ENCODE data around the gene ASCC2. TPM values are rescaled to one million over a fixed set of nuclear protein-coding genes. Genes with fewer than 3 reads are reported as not detected.

ASCC2 gene
- total and polyA plus RNA-seq, 2 experiments from 2014 or later, result 30.5 to 31.3 TPM

DNA sequence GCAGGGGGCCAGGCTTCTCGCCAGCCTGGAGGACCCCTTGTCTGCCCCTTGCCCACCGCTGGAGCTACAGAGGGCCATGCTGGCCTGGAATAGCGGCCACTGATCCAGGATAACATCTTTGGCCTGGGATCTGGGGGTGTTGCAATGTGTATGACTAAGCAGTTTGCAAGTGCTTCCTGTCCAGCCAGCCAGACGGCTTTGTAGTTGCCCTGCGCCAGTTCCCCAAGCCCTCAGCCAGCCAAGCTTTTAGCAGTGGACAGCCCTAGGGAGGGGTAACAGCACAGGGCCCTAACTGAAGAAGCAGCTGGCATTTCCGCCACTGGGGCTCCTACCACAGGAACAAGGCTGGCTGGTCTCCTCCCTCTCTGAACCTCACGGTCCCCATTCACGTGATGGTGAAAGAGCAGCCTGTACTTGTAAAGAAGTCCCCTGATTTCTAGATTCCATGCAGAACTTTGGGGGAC is 38.8 kb downstream of the ASCC2 start:
- H3K36me3 Mint-ChIP-seq (ENCODE audit: low read depth), result peaks cover 14% of the 10 kb centered on the region
- Histone ChIP-seq H3K27me3 (ENCODE audit: insufficient read depth) (no peaks in the 10 kb centered on the region), H2AFZ (no peak overlapping the region), H3F3A (replicated peaks; ENCODE audit: low read depth) (no peaks in the 10 kb centered on the region), H3K4me3 (no peak overlapping the region), H3K4me2 (no peak overlapping the region), H4K20me1 (replicated peaks; ENCODE audit: insufficient read depth) (no peaks in the 10 kb centered on the region), H3K36me3 (ENCODE audit: insufficient read depth) (no peaks in the 10 kb centered on the region; the same call in none of the 2 replicates), H3K9me2 (ENCODE audit: insufficient read depth) (no peaks in the 10 kb centered on the region), H3K27ac (ENCODE audit: low read depth) (no peak overlapping the region), H3K79me2 (replicated peaks; ENCODE audit: insufficient read depth) (no peaks in the 10 kb centered on the region), H3K4me1 (ENCODE audit: insufficient read depth) (no peaks in the 10 kb centered on the region; the same call in 1 of the 2 replicates)
- no peak for TF ChIP-seq ZNF114 (CRISPR knock-in tag; IDR thresholded peaks at IDR 0.05)
- TF ChIP-seq STAT1 (IDR thresholded peaks at IDR 0.05; ENCODE audit: unreplicated experiment), result no peak
- no peak for TF ChIP-seq EZH2phosphoT487 (IDR thresholded peaks at IDR 0.05; ENCODE audit: unreplicated experiment)
- TF ChIP-seq, protein P1, sequence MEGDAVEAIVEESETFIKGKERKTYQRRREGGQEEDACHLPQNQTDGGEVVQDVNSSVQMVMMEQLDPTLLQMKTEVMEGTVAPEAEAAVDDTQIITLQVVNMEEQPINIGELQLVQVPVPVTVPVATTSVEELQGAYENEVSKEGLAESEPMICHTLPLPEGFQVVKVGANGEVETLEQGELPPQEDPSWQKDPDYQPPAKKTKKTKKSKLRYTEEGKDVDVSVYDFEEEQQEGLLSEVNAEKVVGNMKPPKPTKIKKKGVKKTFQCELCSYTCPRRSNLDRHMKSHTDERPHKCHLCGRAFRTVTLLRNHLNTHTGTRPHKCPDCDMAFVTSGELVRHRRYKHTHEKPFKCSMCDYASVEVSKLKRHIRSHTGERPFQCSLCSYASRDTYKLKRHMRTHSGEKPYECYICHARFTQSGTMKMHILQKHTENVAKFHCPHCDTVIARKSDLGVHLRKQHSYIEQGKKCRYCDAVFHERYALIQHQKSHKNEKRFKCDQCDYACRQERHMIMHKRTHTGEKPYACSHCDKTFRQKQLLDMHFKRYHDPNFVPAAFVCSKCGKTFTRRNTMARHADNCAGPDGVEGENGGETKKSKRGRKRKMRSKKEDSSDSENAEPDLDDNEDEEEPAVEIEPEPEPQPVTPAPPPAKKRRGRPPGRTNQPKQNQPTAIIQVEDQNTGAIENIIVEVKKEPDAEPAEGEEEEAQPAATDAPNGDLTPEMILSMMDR (conservative IDR thresholded peaks at IDR 0.05; ENCODE audit: low read depth in 2 of 2), result no peak
- TF ChIP-seq EZH2 (IDR thresholded peaks at IDR 0.05; ENCODE audit: low read depth, unreplicated experiment), result no peak
- TF ChIP-seq, protein P2, sequence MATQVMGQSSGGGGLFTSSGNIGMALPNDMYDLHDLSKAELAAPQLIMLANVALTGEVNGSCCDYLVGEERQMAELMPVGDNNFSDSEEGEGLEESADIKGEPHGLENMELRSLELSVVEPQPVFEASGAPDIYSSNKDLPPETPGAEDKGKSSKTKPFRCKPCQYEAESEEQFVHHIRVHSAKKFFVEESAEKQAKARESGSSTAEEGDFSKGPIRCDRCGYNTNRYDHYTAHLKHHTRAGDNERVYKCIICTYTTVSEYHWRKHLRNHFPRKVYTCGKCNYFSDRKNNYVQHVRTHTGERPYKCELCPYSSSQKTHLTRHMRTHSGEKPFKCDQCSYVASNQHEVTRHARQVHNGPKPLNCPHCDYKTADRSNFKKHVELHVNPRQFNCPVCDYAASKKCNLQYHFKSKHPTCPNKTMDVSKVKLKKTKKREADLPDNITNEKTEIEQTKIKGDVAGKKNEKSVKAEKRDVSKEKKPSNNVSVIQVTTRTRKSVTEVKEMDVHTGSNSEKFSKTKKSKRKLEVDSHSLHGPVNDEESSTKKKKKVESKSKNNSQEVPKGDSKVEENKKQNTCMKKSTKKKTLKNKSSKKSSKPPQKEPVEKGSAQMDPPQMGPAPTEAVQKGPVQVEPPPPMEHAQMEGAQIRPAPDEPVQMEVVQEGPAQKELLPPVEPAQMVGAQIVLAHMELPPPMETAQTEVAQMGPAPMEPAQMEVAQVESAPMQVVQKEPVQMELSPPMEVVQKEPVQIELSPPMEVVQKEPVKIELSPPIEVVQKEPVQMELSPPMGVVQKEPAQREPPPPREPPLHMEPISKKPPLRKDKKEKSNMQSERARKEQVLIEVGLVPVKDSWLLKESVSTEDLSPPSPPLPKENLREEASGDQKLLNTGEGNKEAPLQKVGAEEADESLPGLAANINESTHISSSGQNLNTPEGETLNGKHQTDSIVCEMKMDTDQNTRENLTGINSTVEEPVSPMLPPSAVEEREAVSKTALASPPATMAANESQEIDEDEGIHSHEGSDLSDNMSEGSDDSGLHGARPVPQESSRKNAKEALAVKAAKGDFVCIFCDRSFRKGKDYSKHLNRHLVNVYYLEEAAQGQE (IDR thresholded peaks at IDR 0.05; ENCODE audit: unreplicated experiment), result no peak
- TF ChIP-seq, protein P3, sequence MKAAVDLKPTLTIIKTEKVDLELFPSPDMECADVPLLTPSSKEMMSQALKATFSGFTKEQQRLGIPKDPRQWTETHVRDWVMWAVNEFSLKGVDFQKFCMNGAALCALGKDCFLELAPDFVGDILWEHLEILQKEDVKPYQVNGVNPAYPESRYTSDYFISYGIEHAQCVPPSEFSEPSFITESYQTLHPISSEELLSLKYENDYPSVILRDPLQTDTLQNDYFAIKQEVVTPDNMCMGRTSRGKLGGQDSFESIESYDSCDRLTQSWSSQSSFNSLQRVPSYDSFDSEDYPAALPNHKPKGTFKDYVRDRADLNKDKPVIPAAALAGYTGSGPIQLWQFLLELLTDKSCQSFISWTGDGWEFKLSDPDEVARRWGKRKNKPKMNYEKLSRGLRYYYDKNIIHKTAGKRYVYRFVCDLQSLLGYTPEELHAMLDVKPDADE (IDR thresholded peaks at IDR 0.05), result no peak
- no peak for TF ChIP-seq JUNB (IDR thresholded peaks at IDR 0.05; ENCODE audit: unreplicated experiment)
- no peak for TF ChIP-seq NANOG (IDR thresholded peaks at IDR 0.05; ENCODE audit: borderline replicate concordance)
- TF ChIP-seq ZNF331 (CRISPR knock-in tag; IDR thresholded peaks at IDR 0.05; ENCODE audit: low read depth), result no peak
- ATAC-seq, result no peak
- DNase-seq (ENCODE audit: low spot score), result no peak
- no peaks in the 10 kb centered on the region for H3K9me3 Mint-ChIP-seq
- H3K27me3 Mint-ChIP-seq (ENCODE audit: insufficient read depth, low read depth, poor library complexity), result no peaks in the 10 kb centered on the region
- H3K4me3 Mint-ChIP-seq, result no peak overlapping the region
- peak overlapping the region; percentile 77; the same call in 1 of the 2 replicates for H3K27ac Mint-ChIP-seq
- H3K4me1 Mint-ChIP-seq, result peaks cover 5% of the 10 kb centered on the region; the same call in 1 of the 3 replicates
